HepG2 (cell line): ENCODE measurements around the gene IPO8. TPM values are rescaled to one million over a fixed set of nuclear protein-coding genes. Genes with fewer than 3 reads are reported as not detected.

Source experiments
- CCDC6 ChIP-seq: sonication (generic); formaldehyde crosslinking; IDR thresholded peaks from 2 replicates; pipeline ENCODE4 v1.8.1; 2022; ENCODE audit warnings: mild to moderate bottlenecking, missing genetic modification reagents, moderate library complexity
- CHCHD3 ChIP-seq: sonication (generic); formaldehyde crosslinking; IDR thresholded peaks from 2 replicates; pipeline ENCODE4 v1.8.0; 2022; ENCODE audit warnings: mild to moderate bottlenecking, missing genetic modification reagents, moderate library complexity
- DPF2 ChIP-seq: sonication (generic); formaldehyde crosslinking; IDR thresholded peaks from 2 replicates; pipeline ENCODE4 v1.4.0; 2020; ENCODE audit warnings: mild to moderate bottlenecking, low read depth, missing genetic modification reagents, borderline replicate concordance
- HDAC6 ChIP-seq: fragments of 200-600 bp; sonication (generic); IDR thresholded peaks from 2 replicates; pipeline ENCODE4 v1.7.0; 2017; ENCODE audit warnings: mild to moderate bottlenecking, antibody characterized with exemption, low read length, low read depth
- HNF4G ChIP-seq, 2 experiments: sonication (generic) in 1 of 2; formaldehyde crosslinking in 1 of 2; IDR thresholded peaks; 2 replicates each; pipeline versions ENCODE4 v1.4.0 to v1.6.1; 2011 to 2020; ENCODE audit warnings: borderline replicate concordance in 2 of 2, low read depth in 2 of 2, mild to moderate bottlenecking in 2 of 2, low read length in 1 of 2, missing genetic modification reagents in 1 of 2, moderate library complexity in 1 of 2
- JDP2 ChIP-seq: sonication (generic); formaldehyde crosslinking; IDR thresholded peaks from 2 replicates; pipeline ENCODE4 v1.8.1; 2022; ENCODE audit warnings: missing genetic modification reagents, borderline replicate concordance
- NCOA5 ChIP-seq: sonication (generic); formaldehyde crosslinking; IDR thresholded peaks from 2 replicates; pipeline ENCODE4 v1.4.0; 2020; ENCODE audit warnings: missing genetic modification reagents
- RAD51 ChIP-seq: fragments of 450-650 bp; IDR thresholded peaks from 2 replicates; pipeline ENCODE4 v1.6.1; 2016; ENCODE audit warnings: borderline replicate concordance
- SIN3B ChIP-seq: fragments of 150-350 bp; IDR thresholded peaks from 2 replicates; pipeline ENCODE4 v1.6.1; 2014; ENCODE audit warnings: low read length
- SNAPC5 ChIP-seq: sonication (generic); formaldehyde crosslinking; IDR thresholded peaks from 2 replicates; pipeline ENCODE4 v1.8.1; 2023; ENCODE audit warnings: mild to moderate bottlenecking, missing genetic modification reagents, borderline replicate concordance
- SRSF1 ChIP-seq: fragments of 200-400 bp; formaldehyde crosslinking; optimal IDR thresholded peaks from 2 replicates; pipeline ENCODE3; 2017; ENCODE audit warnings: mild to moderate bottlenecking, low read depth, low read length, moderate library complexity
- SRSF4 ChIP-seq: fragments of 200-400 bp; formaldehyde crosslinking; IDR thresholded peaks from one replicate; pipeline ENCODE4 v1.6.1; 2018; ENCODE audit warnings: mild to moderate bottlenecking, low read depth, low read length, moderate library complexity; ENCODE audit not compliant: poor library complexity, severe bottlenecking
- ZFP36L2 ChIP-seq: sonication (generic); formaldehyde crosslinking; IDR thresholded peaks from 2 replicates; pipeline ENCODE4 v1.4.0; 2020; ENCODE audit warnings: missing genetic modification reagents
- ZMYM2 ChIP-seq: sonication (generic); formaldehyde crosslinking; IDR thresholded peaks from 2 replicates; pipeline ENCODE4 v1.8.0; 2022; ENCODE audit warnings: mild to moderate bottlenecking, missing genetic modification reagents
- ZMYM4 ChIP-seq: sonication (generic); formaldehyde crosslinking; IDR thresholded peaks from 2 replicates; pipeline ENCODE4 v1.8.1; 2023; ENCODE audit warnings: mild to moderate bottlenecking, missing genetic modification reagents
- ZNF251 ChIP-seq: sonication (generic); formaldehyde crosslinking; IDR thresholded peaks from 2 replicates; pipeline ENCODE4 v1.9.0; 2021; ENCODE audit warnings: mild to moderate bottlenecking, missing genetic modification reagents
- ZNF260 ChIP-seq: sonication (generic); formaldehyde crosslinking; IDR thresholded peaks from 2 replicates; pipeline ENCODE4 v1.4.0; 2020; ENCODE audit warnings: missing genetic modification reagents, low read depth, mild to moderate bottlenecking, borderline replicate concordance
- ZNF382 ChIP-seq: sonication (generic); formaldehyde crosslinking; IDR thresholded peaks from 2 replicates; pipeline ENCODE4 v1.5.0; 2020; ENCODE audit warnings: missing genetic modification reagents, mild to moderate bottlenecking, borderline replicate concordance
- ZNF552 ChIP-seq: sonication (generic); formaldehyde crosslinking; IDR thresholded peaks from 2 replicates; pipeline ENCODE4 v1.9.0; 2022; ENCODE audit warnings: missing genetic modification reagents, mild to moderate bottlenecking, borderline replicate concordance
- ZNF557 ChIP-seq: sonication (generic); formaldehyde crosslinking; IDR thresholded peaks from 2 replicates; pipeline ENCODE4 v1.4.0; 2020; ENCODE audit warnings: missing genetic modification reagents
- ZNF614 ChIP-seq: IDR thresholded peaks from 2 replicates; pipeline ENCODE4 v1.6.1; 2018; ENCODE audit warnings: missing biosample characterization, missing genetic modification reagents, inconsistent platforms, borderline replicate concordance
- ZNF619 ChIP-seq: sonication (generic); formaldehyde crosslinking; IDR thresholded peaks from 2 replicates; pipeline ENCODE4 v1.4.0; 2020; ENCODE audit warnings: mild to moderate bottlenecking, missing genetic modification reagents
- ZNF672 ChIP-seq: sonication (generic); formaldehyde crosslinking; IDR thresholded peaks from 2 replicates; pipeline ENCODE4 v1.8.1; 2022; ENCODE audit warnings: missing genetic modification reagents
- ZNF720 ChIP-seq: sonication (generic); formaldehyde crosslinking; IDR thresholded peaks from 2 replicates; pipeline ENCODE4 v1.4.0; 2020; ENCODE audit warnings: missing genetic modification reagents
- ZNF776 ChIP-seq: sonication (generic); formaldehyde crosslinking; IDR thresholded peaks from 2 replicates; pipeline ENCODE4 v1.4.0; 2020; ENCODE audit warnings: mild to moderate bottlenecking, missing genetic modification reagents
- polyA plus RNA-seq, 8 experiments: library from polyadenylated mRNA; depleted of rRNA in 3 of 8; stranded (reverse) in 7 of 8; unstranded in 1 of 8; fragments of >200 nt; fragmentation: Illumina TruSeq in 4 of 8; extraction: Trizol in 4 of 8; gene quantifications; 2 replicates each; pipeline versions ENCODE4 v1.2.1 to v1.2.3, GENCODE V29; 2011 to 2016; ENCODE audit warnings: low read depth in 4 of 8, missing spikeins in 1 of 8, mixed read lengths in 1 of 8; ENCODE audit not compliant: insufficient read depth in 1 of 8
- total RNA-seq, 5 experiments: library from RNA; depleted of rRNA; stranded (reverse); fragments of >200 nt; fragmentation: Illumina TruSeq; extraction: Trizol; gene quantifications; 2 replicates each; pipeline ENCODE4 v1.2.3, GENCODE V29; 2016; ENCODE audit warnings: low read depth in 1 of 5
- TF ChIP-seq, protein P1 (sequence below): IDR thresholded peaks from 2 replicates; pipeline ENCODE4 v1.6.1; 2016; ENCODE audit warnings: low read depth, borderline replicate concordance
- TF ChIP-seq, protein P2 (sequence below): sonication (generic); formaldehyde crosslinking; IDR thresholded peaks from 2 replicates; pipeline ENCODE4 v1.8.1; 2023; ENCODE audit warnings: missing genetic modification reagents, inconsistent platforms, borderline replicate concordance

IPO8 gene
- total and polyA plus RNA-seq, 2 of the 13 experiments (the other 11 are each of a cell fraction or from before 2014, with no cell fraction given): 6.3 to 21.8 TPM

GRCh38 chr12:30695199-30696102 lies at the start of gene IPO8 (continued):
- TF ChIP-seq SNAPC5 (CRISPR knock-in tag) (no peak), HDAC6 (no peak), ZNF552 (CRISPR knock-in tag) (no peak), DPF2 (no peak), ZFP36L2 (CRISPR knock-in tag) (no peak), SRSF1 (peak; percentile 69), SIN3B (no peak), ZNF672 (CRISPR knock-in tag) (no peak), CCDC6 (CRISPR knock-in tag) (no peak), RAD51 (no peak), ZNF720 (no peak), JDP2 (CRISPR knock-in tag) (no peak), ZNF776 (no peak), ZMYM4 (peak; percentile 87), CHCHD3 (no peak), NCOA5 (no peak), ZMYM2 (no peak), ZNF382 (no peak), ZNF619 (CRISPR knock-in tag) (peak; percentile 68; the same call in 1 of the 2 replicates), SRSF4 (no peak), HNF4G (IDR thresholded peaks at IDR 0.05; ENCODE audit: borderline replicate concordance, low read depth, low read length) (peak; percentile 17), HNF4G (CRISPR knock-in tag; IDR thresholded peaks at IDR 0.05; ENCODE audit: borderline replicate concordance, low read depth) (0 out of 2 replicates have a peak, but pooled peaks have one; percentile 27), ZNF557 (CRISPR knock-in tag) (peak; percentile 46; the same call in 1 of the 2 replicates), ZNF260 (CRISPR knock-in tag) (no peak), ZNF614 (CRISPR knock-in tag) (0 out of 2 replicates have a peak, but pooled peaks have one; percentile 25), ZNF251 (no peak)
- TF ChIP-seq, protein P1, sequence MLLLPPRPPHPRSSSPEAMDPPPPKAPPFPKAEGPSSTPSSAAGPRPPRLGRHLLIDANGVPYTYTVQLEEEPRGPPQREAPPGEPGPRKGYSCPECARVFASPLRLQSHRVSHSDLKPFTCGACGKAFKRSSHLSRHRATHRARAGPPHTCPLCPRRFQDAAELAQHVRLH: no peak
- TF ChIP-seq, protein P2, sequence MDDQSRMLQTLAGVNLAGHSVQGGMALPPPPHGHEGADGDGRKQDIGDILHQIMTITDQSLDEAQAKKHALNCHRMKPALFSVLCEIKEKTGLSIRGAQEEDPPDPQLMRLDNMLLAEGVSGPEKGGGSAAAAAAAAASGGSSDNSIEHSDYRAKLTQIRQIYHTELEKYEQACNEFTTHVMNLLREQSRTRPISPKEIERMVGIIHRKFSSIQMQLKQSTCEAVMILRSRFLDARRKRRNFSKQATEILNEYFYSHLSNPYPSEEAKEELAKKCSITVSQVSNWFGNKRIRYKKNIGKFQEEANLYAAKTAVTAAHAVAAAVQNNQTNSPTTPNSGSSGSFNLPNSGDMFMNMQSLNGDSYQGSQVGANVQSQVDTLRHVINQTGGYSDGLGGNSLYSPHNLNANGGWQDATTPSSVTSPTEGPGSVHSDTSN (CRISPR knock-in tag): no peak
